Pancreas (tissue), 10 donors: ENCODE data around the gene SOHLH2. TPM values are rescaled to one million over a fixed set of nuclear protein-coding genes. Genes with fewer than 3 reads are reported as not detected.

Experiments
- ATAC-seq, 4 donors: fragments of 200-7000 bp; cut with Tn5 transposase; one replicate each; pipeline versions ENCODE4 v1.8.0 to v1.9.1; 2020; ENCODE audit warnings: mild to moderate bottlenecking in 4 of 4, moderate library complexity in 4 of 4
- DNase-seq, 6 donors: peaks; one replicate each; pipeline ENCODE4 v3.0.0-alpha.2; 2020
- FAIRE-seq: peaks from 2 replicates; lab custom pipeline; 2012; peaks lifted over from hg19 to GRCh38; lab: Jason Lieb, UNC
- H3K27ac ChIP-seq, 4 donors: fragments of 200-600 bp; sonication (generic); 1 replicate in 3 of 4; 2 replicates in 1 of 4; pipeline versions ENCODE4 v1.5.0 to v1.8.0; 2020
- H3K27me3 ChIP-seq, 4 donors: fragments of 200-600 bp; one replicate each; pipeline ENCODE4 v1.8.0; 2021
- H3K36me3 ChIP-seq, 3 donors: fragments of 200-600 bp; sonication (generic) in 1 of 3; one replicate each; pipeline versions ENCODE4 v1.5.0 to v1.8.0; 2020 to 2021
- H3K4me1 ChIP-seq, 3 donors: fragments of 200-600 bp; one replicate each; pipeline ENCODE4 v1.8.0; 2021
- H3K4me3 ChIP-seq, 4 donors: fragments of 200-600 bp; sonication (generic) in 2 of 4; one replicate each; pipeline versions ENCODE4 v1.5.0 to v1.8.0; 2020 to 2021
- H3K9me3 ChIP-seq, 4 donors: fragments of 200-600 bp; one replicate each; pipeline ENCODE4 v1.8.0; 2021
- CTCF ChIP-seq, 4 donors: fragments of 200-600 bp; sonication (generic) in 3 of 4; IDR thresholded peaks; one replicate each; pipeline versions ENCODE4 v1.5.0 to v1.8.0; 2021; ENCODE audit warnings: antibody characterized with exemption in 4 of 4
- whole genome bisulfite sequencing, 2 donors: extraction: QIAGEN DNeasy Blood & Tissue Kit; methylation state at CpG; one replicate each; pipeline ENCODE4 v1.1.7; 2013; 5-methylcytosine and 5-hydroxymethylcytosine counted together
- intact Hi-C, 3 donors: fragments of 100-400 bp; cut with DNase I; formaldehyde crosslinking; loops; one replicate each; pipeline versions ENCODE4 v1.11.1 to v1.14.2; 2022
- polyA plus RNA-seq, 2 donors: library from polyadenylated mRNA; stranded (reverse); fragments of 200-250 nt; gene quantifications; one replicate each; pipeline ENCODE4 v1.2.3, GENCODE V29; 2013
- total RNA-seq, 6 donors: library from RNA; stranded (reverse); fragmentation: NEBNext Ultra II Directional in 4 of 6; extraction: Animal tissue kit (Norgen Biotek cat#: 25700) in 4 of 6; gene quantifications; one replicate each; pipeline versions ENCODE4 v1.2.1 to v1.2.4, GENCODE V29; 2021 to 2023
- donor health status: healthy with polysubstance abuse.
- donor health status: DM: no; HTN: no; CAD: no; lungs with moderate emphysema.
- donor health status: DM: no; HTN: no; CAD: no.
- donor health status: control.
- donor health status: control.
- donor health status: Bipolar disorder and iron deficiency.
- donor health status: DM: yes; HTN: yes; CAD: no.
- donor health status: DM: no; HTN: no; CAD: no.
- donor health status: DM: no; HTN: no; CAD: no.
- donor health status: DM: yes; HTN: yes; CAD: no.

Gene SOHLH2
- total and polyA plus RNA-seq, 8 donors, result 0.05 to 0.12 (median 0.08) TPM; not detected in 5

DNA sequence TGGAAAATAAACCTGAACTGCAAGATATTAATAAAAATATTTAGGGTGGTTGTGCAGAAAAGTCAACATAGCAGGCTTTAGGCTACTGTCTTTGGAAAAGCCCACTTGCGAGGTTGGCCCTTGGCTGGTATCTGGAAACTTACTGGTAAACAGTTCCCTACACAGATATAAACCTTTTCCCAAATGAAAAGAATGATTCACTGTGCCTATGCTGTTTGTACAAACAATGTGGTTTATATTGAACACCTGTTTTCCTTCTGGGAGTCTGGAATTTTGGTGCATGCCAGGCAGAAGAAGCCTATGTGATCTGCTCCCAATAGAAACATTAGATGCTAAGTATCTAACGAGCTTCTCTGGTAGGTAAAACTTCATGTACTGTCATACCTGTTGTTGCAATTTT is 29.7 kb upstream of the SOHLH2 start:
- TF ChIP-seq CTCF (IDR thresholded peaks at IDR 0.05), result no peak
- no peaks in the 10 kb centered on the region for H3K36me3 ChIP-seq
- DNase-seq (no peak), ATAC-seq (no peak), FAIRE-seq (no peak)
- H3K4me3 ChIP-seq, result no peak overlapping the region
- WGBS, 2 donors, result 68 to 73% methylated on average over 2 of the region's 2 CpGs
- intact Hi-C loops, result no loop called here
- no peaks in the 10 kb centered on the region for H3K9me3 ChIP-seq
- no peak overlapping the region for H3K27ac ChIP-seq
- no peaks in the 10 kb centered on the region for H3K4me1 ChIP-seq
- no peaks in the 10 kb centered on the region for H3K27me3 ChIP-seq

GRCh38 chr13:36242761-36243160 is 28.4 kb upstream of the SOHLH2 start:
- ATAC-seq (no peak), DNase-seq (no peak), FAIRE-seq (no peak)
- H3K4me3 ChIP-seq, result no peak overlapping the region
- H3K27me3 ChIP-seq, result no peaks in the 10 kb centered on the region
- no peaks in the 10 kb centered on the region for H3K36me3 ChIP-seq
- TF ChIP-seq CTCF (IDR thresholded peaks at IDR 0.05), result no peak
- no peak overlapping the region for H3K27ac ChIP-seq
- intact Hi-C loops, result no loop called here
- no peaks in the 10 kb centered on the region for H3K9me3 ChIP-seq
- no peaks in the 10 kb centered on the region for H3K4me1 ChIP-seq
- WGBS, 2 donors, result 89 to 90% methylated on average over 2 of the region's 2 CpGs

GRCh38 chr13:36231236-36231635 is 16.9 kb upstream of the SOHLH2 start:
- no peak overlapping the region for H3K27ac ChIP-seq
- H3K4me3 ChIP-seq, result no peak overlapping the region
- H3K27me3 ChIP-seq, result no peaks in the 10 kb centered on the region
- TF ChIP-seq CTCF (IDR thresholded peaks at IDR 0.05), result no peak
- no peaks in the 10 kb centered on the region for H3K4me1 ChIP-seq
- intact Hi-C loops, result no loop called here
- WGBS, 2 donors, result 69 to 82% methylated on average over 3 of the region's 3 CpGs
- ATAC-seq (no peak), DNase-seq (no peak), FAIRE-seq (no peak)
- no peaks in the 10 kb centered on the region for H3K9me3 ChIP-seq
- no peaks in the 10 kb centered on the region for H3K36me3 ChIP-seq

DNA sequence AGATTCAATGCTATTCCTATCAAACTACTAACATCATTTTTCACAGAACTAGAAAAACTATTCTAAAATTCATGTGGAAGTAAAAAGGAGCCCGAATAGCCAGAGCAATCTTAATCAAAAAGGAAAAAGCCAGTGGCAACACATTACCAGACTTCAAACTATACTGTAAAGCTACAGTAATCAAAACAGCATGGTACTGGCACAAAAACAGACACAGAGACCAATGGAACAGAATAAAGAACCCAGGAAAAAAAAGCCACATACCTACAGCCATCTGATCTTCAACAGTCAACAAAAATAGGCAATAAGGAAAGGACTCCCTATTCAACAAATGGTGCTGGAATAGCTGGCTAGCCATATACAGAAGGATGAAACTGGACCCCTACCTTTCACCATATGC is 10.4 kb upstream of the SOHLH2 start:
- WGBS, 2 donors, result 40 to 63% methylated on average over 1 of the region's 1 CpG
- DNase-seq (no peak), ATAC-seq (no peak), FAIRE-seq (no peak)
- no peak for TF ChIP-seq CTCF (IDR thresholded peaks at IDR 0.05)
- H3K9me3 ChIP-seq, result no peaks in the 10 kb centered on the region
- H3K27me3 ChIP-seq, result no peaks in the 10 kb centered on the region
- no peaks in the 10 kb centered on the region for H3K36me3 ChIP-seq
- intact Hi-C loops, result no loop called here
- H3K27ac ChIP-seq, result no peak overlapping the region
- H3K4me3 ChIP-seq, result no peak overlapping the region
- H3K4me1 ChIP-seq, result no peaks in the 10 kb centered on the region

DNA sequence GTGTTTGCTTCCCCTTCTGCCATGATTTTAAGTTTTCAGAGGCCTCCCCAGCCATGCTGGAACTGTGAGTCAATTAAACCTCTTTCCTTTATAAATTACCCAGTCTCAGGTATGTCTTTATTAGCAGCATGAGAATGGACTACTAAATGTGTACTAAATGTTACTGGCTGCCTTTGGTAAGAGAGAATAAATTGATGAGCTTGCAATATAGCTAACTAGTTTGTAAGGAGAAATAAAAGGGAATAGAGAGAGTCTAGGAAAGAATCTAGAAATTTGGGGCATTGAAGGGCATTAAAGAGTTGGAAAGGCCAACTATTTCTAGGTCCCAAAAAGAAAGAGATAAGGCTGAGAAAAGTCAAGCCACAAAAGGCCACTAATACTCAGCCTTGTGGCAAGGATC is 5.5 kb upstream of the SOHLH2 start:
- ATAC-seq (no peak), DNase-seq (no peak), FAIRE-seq (no peak)
- no peaks in the 10 kb centered on the region for H3K27me3 ChIP-seq
- intact Hi-C loops, result no loop called here
- H3K27ac ChIP-seq, result no peak overlapping the region
- H3K4me1 ChIP-seq, result no peaks in the 10 kb centered on the region
- H3K4me3 ChIP-seq, result no peak overlapping the region
- H3K9me3 ChIP-seq, result no peaks in the 10 kb centered on the region
- no peaks in the 10 kb centered on the region for H3K36me3 ChIP-seq
- no peak for TF ChIP-seq CTCF (IDR thresholded peaks at IDR 0.05)
